Kidney (tissue), 14 donors: ENCODE data around the gene SOS2. TPM values are rescaled to one million over a fixed set of nuclear protein-coding genes. Genes with fewer than 3 reads are reported as not detected.

Source experiments
- DNase-seq, 5 donors: peaks; one replicate each; pipeline ENCODE4 v3.0.0-alpha.2; 2013 to 2020
- FAIRE-seq: peaks from 2 replicates; lab custom pipeline; 2012; peaks lifted over from hg19 to GRCh38; lab: Jason Lieb, UNC
- H3K27ac ChIP-seq, 2 donors: one replicate each; pipeline ENCODE4 v1.7.0; 2013; ENCODE audit warnings: low read depth in 2 of 2, low read length in 2 of 2, inconsistent platforms in 1 of 2
- H3K27me3 ChIP-seq: one replicate; pipeline ENCODE4 v1.7.1; 2013; ENCODE audit warnings: low read length, inconsistent platforms; ENCODE audit not compliant: control insufficient read depth, insufficient read depth
- H3K36me3 ChIP-seq, 3 donors: one replicate each; pipeline versions ENCODE4 v1.7.0 to v1.7.1; 2013; ENCODE audit warnings: low read length in 3 of 3, control low read depth in 1 of 3, inconsistent platforms in 1 of 3; ENCODE audit not compliant: insufficient read depth in 3 of 3, control insufficient read depth in 2 of 3
- H3K4me1 ChIP-seq, 3 donors: one replicate each; pipeline versions ENCODE4 v1.7.0 to v1.7.1; 2013; ENCODE audit warnings: low read length in 3 of 3, inconsistent platforms in 1 of 3, low read depth in 1 of 3; ENCODE audit not compliant: control insufficient read depth in 2 of 3, insufficient read depth in 2 of 3
- H3K4me3 ChIP-seq, 3 donors: one replicate each; pipeline versions ENCODE4 v1.7.0 to v1.8.1; 2013; ENCODE audit warnings: low read length in 3 of 3, control low read depth in 1 of 3, inconsistent platforms in 1 of 3
- H3K9ac ChIP-seq, 3 donors: one replicate each; pipeline versions ENCODE4 v1.7.0 to v1.7.1; 2013; ENCODE audit warnings: low read length in 3 of 3, control low read depth in 1 of 3, inconsistent platforms in 1 of 3
- H3K9me3 ChIP-seq, 3 donors: one replicate each; pipeline versions ENCODE4 v1.7.0 to v1.7.1; 2013; ENCODE audit warnings: low read length in 3 of 3, control low read depth in 1 of 3, inconsistent platforms in 1 of 3; ENCODE audit not compliant: control insufficient read depth in 2 of 3, insufficient read depth in 1 of 3
- CTCF ChIP-seq: IDR thresholded peaks from 3 replicates; pipeline ENCODE4 v1.5.1; 2012; ENCODE audit warnings: mild to moderate bottlenecking, moderate library complexity, borderline replicate concordance; ENCODE audit not compliant: insufficient read depth; ENCODE audit errors: extremely low read depth
- intact Hi-C: fragments of 100-400 bp; cut with DNase I; formaldehyde crosslinking; loops from one replicate; pipeline ENCODE4 v1.11.1; 2022
- polyA plus RNA-seq: library from polyadenylated mRNA; stranded (reverse); fragments of 350-450 nt; fragmentation: Illumina TruSeq; extraction: RNeasy Lipid Tissue Mini Kit (QIAGEN cat#74804); gene quantifications from one replicate; pipeline ENCODE4 v1.2.3, GENCODE V29; 2014; ENCODE audit warnings: low read depth, low replicate concordance; ENCODE audit not compliant: insufficient read depth
- total RNA-seq: library from RNA; stranded (reverse); fragmentation: NEBNext Ultra II Directional; extraction: Animal tissue kit (Norgen Biotek cat#: 25700); gene quantifications from one replicate; pipeline ENCODE4 v1.2.1, GENCODE V29; 2021
- donor health status: control.
- donor health status: control.
- donor health status: control.
- donor health status: control.
- donor health status: control.
- donor health status: DM: yes; HTN: yes; CAD: no.
- donor health status: Normal renal cell carcinoma (clear cell type).

Gene SOS2
- total and polyA plus RNA-seq, 2 donors from 2014 or later: 11.9 to 39.7 TPM

- Histone ChIP-seq H3K27me3 (no peaks in the 10 kb centered on the region), H3K9ac (no peak overlapping the region), H3K4me1 (no peaks in the 10 kb centered on the region), H3K36me3 (peaks cover 0 to 6% (median 0%) of the 10 kb centered on the region in 3 donors), H3K9me3 (no peaks in the 10 kb centered on the region), H3K4me3 (no peak overlapping the region), H3K27ac (no peak overlapping the region)
- no peak for TF ChIP-seq CTCF
- intact Hi-C loops: no loop called here
- DNase-seq (no peak), FAIRE-seq (no peak)
Measured at GRCh38 chr14:50242096-50242495, 10.7 kb upstream of the SOS2 start.

DNA sequence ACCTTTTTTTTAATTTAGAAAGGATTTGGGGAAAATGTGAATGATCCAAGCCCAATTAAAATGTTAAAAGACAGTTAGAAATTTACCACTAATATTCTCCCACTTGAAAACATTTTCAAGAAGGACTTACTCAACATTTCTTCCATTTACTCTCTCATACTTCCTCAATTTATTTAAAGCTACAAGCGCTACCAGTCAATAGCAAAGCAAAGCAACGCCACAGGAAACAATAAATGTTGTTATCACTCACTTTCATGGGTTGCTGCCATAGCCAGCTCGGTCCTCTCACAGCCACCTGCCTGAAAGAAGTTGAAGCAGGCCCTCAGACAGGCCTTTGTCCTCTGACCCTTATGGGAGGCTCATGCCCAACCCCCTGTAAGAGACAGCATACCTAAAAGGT lies 6.0 kb upstream of the SOS2 start:
- DNase-seq (no peak), FAIRE-seq (no peak)
- TF ChIP-seq CTCF: no peak
- no peak overlapping the region for H3K9ac ChIP-seq
- no peaks in the 10 kb centered on the region for H3K36me3 ChIP-seq
- H3K4me3 ChIP-seq: no peak overlapping the region
- H3K27me3 ChIP-seq: no peaks in the 10 kb centered on the region
- no peaks in the 10 kb centered on the region for H3K4me1 ChIP-seq
- H3K9me3 ChIP-seq: no peaks in the 10 kb centered on the region
- intact Hi-C loops: no loop called here
- H3K27ac ChIP-seq: no peak overlapping the region

GRCh38 chr14:50233951-50234250 lies 2.5 kb upstream of the SOS2 start:
- no peak for DNase-seq
- Histone ChIP-seq H3K4me1 (peaks cover 3 to 5% (median 4%) of the 10 kb centered on the region in 3 donors), H3K27ac (no peak overlapping the region), H3K9me3 (no peaks in the 10 kb centered on the region), H3K9ac (no peak overlapping the region), H3K4me3 (no peak overlapping the region), H3K27me3 (no peaks in the 10 kb centered on the region), H3K36me3 (no peaks in the 10 kb centered on the region)
- FAIRE-seq: no peak
- intact Hi-C loops: no loop called here
- no peak for TF ChIP-seq CTCF
